Myocyte (in vitro differentiated cells): ENCODE data around the gene ZSCAN20. TPM values are rescaled to one million over a fixed set of nuclear protein-coding genes. Genes with fewer than 3 reads are reported as not detected.
A peak's percentile ranks its signal among the peaks of the same experiment; 100 is the strongest.

Experiments used
- DNase-seq: peaks from one replicate; pipeline ENCODE4 v3.0.0-alpha.2; 2012; ENCODE audit warnings: low read depth
- total RNA-seq: library from RNA; depleted of rRNA; stranded (reverse); fragments of >200 nt; gene quantifications from 2 replicates; pipeline ENCODE4 v1.2.3, GENCODE V29; 2014

Gene ZSCAN20
- total RNA-seq, 1 donor from 2014 or later, result 5.6 TPM

- DNase-seq, result no peak
Measured at GRCh38 chr1:33443080-33443704, 29.3 kb upstream of the ZSCAN20 start.

GRCh38 chr1:33443705-33444180 is 28.7 kb upstream of the ZSCAN20 start:
- no peak for DNase-seq

GRCh38 chr1:33445108-33445507 is 27.3 kb upstream of the ZSCAN20 start:
- DNase-seq, result no peak

DNA sequence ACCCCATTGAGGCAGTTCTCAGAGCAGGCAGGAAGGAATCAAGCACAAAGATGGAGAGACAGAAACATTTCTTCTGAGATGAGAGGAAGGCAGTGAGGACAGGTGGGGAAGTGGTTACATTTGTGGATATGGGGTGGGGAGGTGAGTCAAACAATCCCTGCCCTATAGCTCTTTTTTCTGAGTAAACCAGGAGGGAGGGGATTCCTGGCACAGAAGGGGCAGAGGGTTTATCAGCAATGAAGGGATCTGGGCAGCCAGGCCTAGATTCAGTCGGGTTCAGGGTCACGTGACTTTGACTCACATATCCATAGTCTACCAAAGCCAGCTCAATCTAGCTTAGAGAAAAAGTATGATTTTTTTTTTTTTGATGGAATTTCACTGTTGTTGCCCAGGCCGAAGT is 25.9 kb upstream of the ZSCAN20 start:
- no peak for DNase-seq

DNA sequence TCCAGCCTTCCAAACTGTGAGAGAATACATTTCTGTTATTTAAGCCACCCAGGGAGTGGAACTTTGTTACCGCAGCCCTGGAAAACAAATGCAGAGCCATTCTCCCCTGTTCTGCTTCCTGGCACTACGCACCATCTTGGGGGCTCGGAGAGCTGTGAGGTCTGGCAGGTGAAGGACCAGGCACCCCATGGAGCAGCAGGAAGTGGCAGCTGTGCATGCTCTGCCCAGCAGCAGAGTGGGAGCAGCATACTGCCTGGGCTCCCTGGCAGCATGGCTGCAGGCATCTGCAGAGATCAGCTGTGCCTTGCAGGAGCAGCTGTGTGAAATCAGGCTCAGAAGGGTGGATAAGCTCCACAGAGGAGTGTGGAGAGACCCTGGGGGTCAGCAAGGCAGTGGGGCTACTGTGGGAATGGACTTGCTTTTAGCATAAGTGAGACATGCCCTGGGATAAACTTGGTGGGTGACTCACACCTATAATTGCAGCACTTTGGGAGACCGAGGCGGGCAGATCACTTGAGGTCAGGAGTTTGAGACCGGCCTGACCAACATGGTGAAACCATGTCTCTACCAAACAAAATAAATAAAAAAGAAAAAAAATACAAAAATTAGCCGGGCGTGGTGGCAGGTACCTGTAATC is 17.7 kb upstream of the ZSCAN20 start:
- no peak for DNase-seq

DNA sequence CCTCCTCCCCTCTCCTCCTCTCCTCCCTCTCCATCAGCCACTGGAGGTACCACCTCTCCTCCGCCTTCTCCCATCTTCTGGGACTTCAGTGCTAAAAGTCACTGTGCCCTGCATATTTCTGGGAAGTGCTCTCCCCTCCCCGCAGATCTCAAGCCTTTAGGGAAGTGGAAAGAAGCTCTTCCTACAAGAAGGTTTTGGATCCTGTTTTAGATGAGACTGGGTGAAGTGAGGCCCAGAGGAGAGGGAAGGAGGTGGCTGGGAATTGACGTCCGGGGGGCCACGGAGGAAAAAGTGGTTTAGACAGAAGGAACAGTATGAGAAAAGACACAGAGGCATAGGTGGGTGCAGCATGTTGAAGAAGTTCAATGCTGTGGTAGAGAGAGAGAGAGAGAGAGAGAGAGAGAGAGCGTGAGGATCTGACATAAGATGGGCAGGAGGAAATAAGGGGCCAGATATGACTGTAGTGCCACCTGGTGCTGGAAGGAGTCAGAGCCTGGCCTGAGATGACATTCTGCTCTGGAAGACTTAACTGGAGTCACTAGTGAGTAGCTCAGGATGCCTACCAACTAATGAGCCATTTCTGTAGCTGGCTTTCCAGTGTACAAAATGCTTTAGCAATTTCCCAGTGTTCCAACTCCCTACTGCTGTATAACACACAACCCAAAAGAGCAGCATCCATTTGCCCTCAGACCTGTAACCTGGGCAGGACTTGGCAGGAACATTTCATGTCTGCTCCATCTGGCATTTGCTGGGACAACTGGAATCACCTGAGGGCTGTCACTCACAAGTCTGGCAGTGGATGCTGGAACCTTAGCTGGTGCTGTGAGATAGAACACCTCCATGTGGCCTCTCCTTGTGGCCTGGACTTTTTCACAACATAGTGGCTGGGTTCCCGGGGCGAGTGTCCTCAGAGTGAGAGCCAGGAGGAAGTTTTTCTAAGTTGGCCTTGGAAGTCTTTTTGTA is 16.6 kb upstream of the ZSCAN20 start:
- peak; percentile 87 for DNase-seq

DNA sequence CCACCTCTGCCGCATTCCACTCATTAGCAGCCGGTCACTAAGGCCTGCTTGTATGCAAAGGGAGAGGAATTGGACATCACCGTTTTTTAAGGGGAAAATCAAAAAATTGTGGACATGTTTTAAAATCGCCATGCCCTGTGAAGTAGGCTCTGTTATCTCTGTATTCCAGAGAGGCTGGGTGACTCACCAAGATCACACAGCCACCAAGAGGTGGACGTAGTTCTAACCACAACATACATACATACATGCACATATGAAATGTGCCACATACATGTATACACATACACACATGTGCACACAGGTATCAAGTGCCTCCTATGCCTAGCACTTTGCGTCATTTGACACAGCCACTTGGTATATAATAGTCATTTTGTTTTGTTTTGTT is 16.0 kb upstream of the ZSCAN20 start:
- DNase-seq, result no peak

GRCh38 chr1:33459691-33460090 is 12.8 kb upstream of the ZSCAN20 start:
- DNase-seq, result no peak

- no peak for DNase-seq
Measured at GRCh38 chr1:33460144-33460543, 12.3 kb upstream of the ZSCAN20 start.

DNA sequence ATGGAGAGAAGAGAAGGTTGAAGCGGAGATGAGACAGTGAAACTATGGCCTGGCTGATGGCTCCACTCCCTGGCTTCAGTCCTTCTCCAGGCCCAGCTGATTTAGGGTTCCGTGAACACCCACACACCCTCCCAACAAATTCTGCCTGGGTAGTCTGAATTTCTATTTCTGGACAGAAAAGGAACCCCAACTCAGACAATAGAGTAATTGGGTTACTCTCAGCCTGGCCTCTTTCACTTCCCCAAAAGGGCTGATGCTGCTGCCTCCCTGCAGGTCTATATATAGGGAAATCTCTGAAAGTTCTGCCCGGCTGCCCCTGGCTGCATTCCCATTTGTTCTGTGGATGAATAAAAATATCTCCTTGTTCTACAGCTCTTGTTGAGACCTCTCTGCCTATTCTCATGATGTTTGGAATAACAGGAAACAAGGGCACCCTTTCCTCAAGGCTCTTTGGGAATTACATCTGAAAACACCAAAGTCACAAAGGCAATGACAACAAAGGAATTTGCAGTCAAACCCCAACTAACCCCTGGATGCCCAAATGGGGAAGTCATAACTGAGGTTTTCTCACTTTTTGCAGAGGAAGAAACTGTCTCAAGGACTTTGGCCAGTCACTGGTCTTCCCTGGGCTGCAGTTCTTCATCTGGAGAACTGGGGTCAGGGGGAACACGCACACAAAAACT is 11.4 kb upstream of the ZSCAN20 start:
- peak; percentile 77 for DNase-seq

- peak; percentile 37 for DNase-seq
Measured at GRCh38 chr1:33462405-33463164, 9.9 kb upstream of the ZSCAN20 start.

DNA sequence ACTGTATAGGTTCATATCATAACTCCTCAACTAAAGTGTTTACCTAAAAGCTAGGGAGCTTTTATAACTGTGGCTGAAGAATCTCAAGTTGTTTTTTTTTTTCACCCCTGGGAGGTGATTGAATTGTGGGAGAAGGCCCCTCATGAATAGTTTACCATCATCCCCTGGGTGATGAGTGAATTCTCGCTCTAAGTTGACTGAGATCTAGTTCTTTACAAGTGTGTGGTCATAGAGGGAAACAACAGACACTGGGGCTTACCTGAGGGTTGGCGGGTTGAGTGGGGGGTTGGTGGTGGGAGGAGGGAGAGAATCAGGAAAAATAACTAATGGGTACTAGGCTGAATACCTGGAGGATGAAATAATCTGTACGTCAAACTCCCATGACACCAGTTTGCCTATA is 7.9 kb upstream of the ZSCAN20 start:
- no peak for DNase-seq

GRCh38 chr1:33465316-33465715 is 7.1 kb upstream of the ZSCAN20 start:
- DNase-seq, result no peak

DNA sequence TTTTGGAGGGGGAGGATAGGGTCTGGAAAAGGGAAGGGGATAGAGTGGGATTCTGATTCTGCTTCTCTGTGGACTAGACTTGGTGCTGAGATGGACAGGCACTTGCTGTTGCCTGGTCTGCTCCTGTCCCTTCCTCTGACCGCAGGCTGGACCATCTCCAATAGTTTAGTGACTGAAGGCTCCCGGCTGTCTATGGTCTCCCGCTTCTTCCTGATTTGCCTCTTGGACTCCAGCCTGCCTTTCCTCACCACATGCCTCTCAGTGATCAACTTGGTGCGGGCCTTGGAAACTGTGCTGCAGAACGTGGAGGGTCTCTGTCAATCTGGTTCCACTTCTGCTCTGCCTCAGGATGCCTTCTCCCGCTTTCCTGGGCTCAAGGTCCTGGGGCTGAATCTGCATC is 6.3 kb upstream of the ZSCAN20 start:
- DNase-seq, result peak; percentile 89

DNA sequence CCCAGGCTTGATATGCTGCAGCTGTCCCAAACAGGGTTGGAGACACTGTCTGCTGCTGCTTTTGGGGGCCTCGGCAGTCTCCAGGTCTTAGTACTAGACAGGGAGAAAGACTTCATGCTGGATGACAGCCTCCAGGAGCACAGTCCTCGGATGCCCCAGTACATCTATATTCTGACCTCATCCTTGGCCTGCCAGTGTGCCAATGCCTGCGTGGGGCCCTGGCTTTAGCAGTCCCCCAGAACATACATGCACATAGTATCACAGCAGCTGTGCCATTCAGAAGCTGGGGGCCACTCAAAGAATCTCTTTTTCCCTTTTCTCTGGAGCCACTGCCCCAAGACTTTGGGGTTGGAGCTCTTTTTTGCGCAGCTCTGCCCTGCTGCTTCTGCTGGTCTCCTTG is 4.4 kb upstream of the ZSCAN20 start:
- no peak for DNase-seq

- DNase-seq, result peak; percentile 30
Measured at GRCh38 chr1:33468531-33468930, 3.9 kb upstream of the ZSCAN20 start.

- DNase-seq, result no peak
Measured at GRCh38 chr1:33468967-33469366, 3.5 kb upstream of the ZSCAN20 start.

DNA sequence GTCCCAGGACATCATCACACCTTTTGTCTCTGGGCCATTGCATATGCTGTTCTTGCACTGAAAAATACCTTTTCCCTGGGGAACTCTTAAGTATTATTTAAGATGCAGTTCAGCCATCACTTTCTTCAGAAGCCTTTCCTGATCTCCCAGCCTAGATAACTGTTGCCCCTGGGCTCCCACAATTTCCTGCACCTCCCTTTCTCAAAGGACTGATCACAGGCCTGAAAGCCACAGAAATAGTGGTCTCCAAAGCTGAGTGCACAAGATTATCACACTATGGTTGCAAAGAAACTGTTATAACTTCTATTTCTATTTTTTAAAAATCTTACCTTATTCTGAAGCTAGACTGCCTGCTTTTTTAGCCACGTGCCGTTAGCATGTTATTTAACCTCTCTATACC is 2.8 kb upstream of the ZSCAN20 start:
- no peak for DNase-seq

DNA sequence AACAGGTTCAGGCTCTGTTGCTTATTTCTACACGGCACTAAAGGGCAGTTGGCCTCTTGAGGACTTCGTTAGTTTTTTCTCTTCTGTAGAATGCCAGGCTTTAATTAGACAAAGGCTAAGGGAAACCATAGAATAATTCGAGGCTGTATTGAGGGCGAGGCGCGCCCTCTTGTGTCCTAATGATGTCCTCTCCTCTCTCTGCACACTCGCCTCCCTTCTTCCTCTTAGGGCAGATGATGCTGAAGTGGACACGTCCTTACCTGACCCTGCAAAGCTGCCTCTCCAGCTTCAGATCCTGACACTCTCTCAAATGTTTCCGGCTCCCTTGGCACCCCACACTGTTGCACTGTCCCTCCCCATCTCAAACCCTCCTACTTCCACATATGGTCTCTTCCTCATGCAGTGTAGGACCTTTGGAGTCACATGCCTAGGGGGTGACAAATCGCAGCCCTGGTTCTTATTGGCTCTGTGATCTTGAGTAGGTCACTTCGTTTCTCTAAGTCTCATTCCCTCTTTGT is 1.9 kb upstream of the ZSCAN20 start:
- peak; percentile 90 for DNase-seq

- DNase-seq, result no peak
Measured at GRCh38 chr1:33471416-33471815, 1.0 kb upstream of the ZSCAN20 start.
